Ascending aorta (tissue), 2 donors: ENCODE results near the gene SLFNL1. TPM values are rescaled to one million over a fixed set of nuclear protein-coding genes. Genes with fewer than 3 reads are reported as not detected.

Source experiments
- DNase-seq, 2 donors: peaks; one replicate each; pipeline ENCODE4 v3.0.0-alpha.2; 2019; ENCODE audit warnings: low spot score in 2 of 2
- H3K27ac ChIP-seq, 2 donors: fragments of 200-600 bp; sonication (generic); one replicate each; pipeline ENCODE4 v1.5.1; 2016 to 2017; ENCODE audit warnings: mild to moderate bottlenecking in 1 of 2
- H3K27me3 ChIP-seq: fragments of 200-600 bp; sonication (generic); one replicate; pipeline ENCODE4 v1.5.1; 2017
- H3K36me3 ChIP-seq, 2 donors: fragments of 200-600 bp; sonication (generic); one replicate each; pipeline ENCODE4 v1.5.1; 2016
- H3K4me1 ChIP-seq, 2 donors: fragments of 200-600 bp; sonication (generic); one replicate each; pipeline ENCODE4 v1.5.1; 2016 to 2017; ENCODE audit warnings: mild to moderate bottlenecking in 1 of 2
- H3K4me3 ChIP-seq, 2 donors: fragments of 200-600 bp; sonication (generic); one replicate each; pipeline ENCODE4 v1.5.1; 2016 to 2017; ENCODE audit warnings: mild to moderate bottlenecking in 1 of 2
- H3K9me3 ChIP-seq, 2 donors: fragments of 200-600 bp; sonication (generic); one replicate each; pipeline ENCODE4 v1.5.1; 2016
- intact Hi-C: fragments of 100-400 bp; cut with DNase I; formaldehyde crosslinking; loops from one replicate; pipeline ENCODE4 v1.15.1; 2023
- total RNA-seq: library from RNA; depleted of rRNA; stranded (reverse); fragments of >200 nt; gene quantifications from one replicate; pipeline ENCODE4 v1.1.0, GENCODE V29; 2016
- TF ChIP-seq, protein P1 (sequence below), 3 experiments: fragments of 200-600 bp in 2 of 3; fragments of 450-650 bp in 1 of 3; sonication (generic) in 2 of 3; IDR thresholded peaks; one replicate each; pipeline ENCODE4 v1.5.1; 2016 to 2019; ENCODE audit warnings: antibody characterized with exemption in 3 of 3, mild to moderate bottlenecking in 1 of 3, moderate library complexity in 1 of 3

Gene SLFNL1
- total RNA-seq, 1 donor from 2014 or later, result not detected

DNA sequence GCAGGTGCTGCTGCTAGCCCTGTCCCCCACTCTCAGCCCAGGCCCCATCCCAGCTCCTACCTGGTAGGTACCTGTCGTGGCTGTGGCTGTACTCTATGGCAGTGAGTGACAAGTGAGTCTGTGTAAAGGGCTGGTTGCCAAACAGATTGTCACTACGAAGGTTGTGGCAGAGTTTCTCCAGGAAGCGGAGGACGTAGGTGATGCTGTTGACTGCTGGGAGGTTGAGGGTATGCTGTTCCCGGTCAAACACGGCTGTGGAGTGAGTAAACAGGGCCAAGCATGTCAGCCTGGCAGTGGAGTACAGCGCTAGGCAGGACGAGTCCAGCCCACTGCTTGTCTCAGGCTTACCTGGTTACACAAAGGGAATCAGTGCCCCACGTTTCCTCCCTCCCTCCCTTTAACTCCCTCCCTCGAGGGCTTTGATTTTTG is 24.8 kb upstream of the SLFNL1 start:
- no peak overlapping the region for H3K4me3 ChIP-seq
- peak overlapping the region; percentile 76 to 88 for H3K27ac ChIP-seq
- DNase-seq, result no peak
- no peaks in the 10 kb centered on the region for H3K9me3 ChIP-seq
- peaks cover 6 to 35% of the 10 kb centered on the region in 2 donors for H3K4me1 ChIP-seq
- no peaks in the 10 kb centered on the region for H3K27me3 ChIP-seq
- TF ChIP-seq, protein P1, sequence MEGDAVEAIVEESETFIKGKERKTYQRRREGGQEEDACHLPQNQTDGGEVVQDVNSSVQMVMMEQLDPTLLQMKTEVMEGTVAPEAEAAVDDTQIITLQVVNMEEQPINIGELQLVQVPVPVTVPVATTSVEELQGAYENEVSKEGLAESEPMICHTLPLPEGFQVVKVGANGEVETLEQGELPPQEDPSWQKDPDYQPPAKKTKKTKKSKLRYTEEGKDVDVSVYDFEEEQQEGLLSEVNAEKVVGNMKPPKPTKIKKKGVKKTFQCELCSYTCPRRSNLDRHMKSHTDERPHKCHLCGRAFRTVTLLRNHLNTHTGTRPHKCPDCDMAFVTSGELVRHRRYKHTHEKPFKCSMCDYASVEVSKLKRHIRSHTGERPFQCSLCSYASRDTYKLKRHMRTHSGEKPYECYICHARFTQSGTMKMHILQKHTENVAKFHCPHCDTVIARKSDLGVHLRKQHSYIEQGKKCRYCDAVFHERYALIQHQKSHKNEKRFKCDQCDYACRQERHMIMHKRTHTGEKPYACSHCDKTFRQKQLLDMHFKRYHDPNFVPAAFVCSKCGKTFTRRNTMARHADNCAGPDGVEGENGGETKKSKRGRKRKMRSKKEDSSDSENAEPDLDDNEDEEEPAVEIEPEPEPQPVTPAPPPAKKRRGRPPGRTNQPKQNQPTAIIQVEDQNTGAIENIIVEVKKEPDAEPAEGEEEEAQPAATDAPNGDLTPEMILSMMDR (IDR thresholded peaks at IDR 0.05), result no peak
- H3K36me3 ChIP-seq, result peaks cover 2 to 25% of the 10 kb centered on the region in 2 donors
- intact Hi-C loops, result loop anchor here (2.0 to 10.0 kb wide), 3 partner anchors 64 to 318 kb away; partner anchors contain the start of gene FOXO6

DNA sequence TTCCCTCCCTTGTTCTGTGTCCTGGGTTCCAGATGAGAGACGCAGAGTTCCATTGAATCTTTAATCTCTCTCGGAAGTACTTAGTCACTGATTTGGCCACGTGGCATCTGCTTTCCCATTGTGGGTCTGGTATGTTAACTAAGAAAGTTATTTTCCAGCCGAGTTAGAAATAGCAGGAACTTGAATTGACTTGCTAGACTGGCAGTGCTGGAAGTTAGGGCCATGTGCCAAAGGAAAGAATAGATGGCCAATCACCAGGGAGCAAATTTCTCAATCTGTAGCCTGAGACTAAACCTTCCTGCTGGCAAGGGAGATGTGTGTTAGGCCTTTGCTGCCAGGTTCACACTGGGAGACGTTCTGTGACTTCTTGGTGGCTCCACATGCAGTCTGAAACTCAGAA is 24.2 kb upstream of the SLFNL1 start:
- TF ChIP-seq, protein P1 (IDR thresholded peaks at IDR 0.05), result no peak
- peaks cover 6 to 35% of the 10 kb centered on the region in 2 donors for H3K4me1 ChIP-seq
- no peaks in the 10 kb centered on the region for H3K9me3 ChIP-seq
- H3K36me3 ChIP-seq, result peaks cover 2 to 25% of the 10 kb centered on the region in 2 donors
- peak overlapping the region; percentile 76 to 88 for H3K27ac ChIP-seq
- H3K27me3 ChIP-seq, result no peaks in the 10 kb centered on the region
- DNase-seq, result peak; percentile 57 to 94
- H3K4me3 ChIP-seq, result no peak overlapping the region
- intact Hi-C loops, result loop anchor here (2.0 to 10.0 kb wide), 5 partner anchors 55 to 319 kb away; partner anchors contain the start of gene FOXO6

DNA sequence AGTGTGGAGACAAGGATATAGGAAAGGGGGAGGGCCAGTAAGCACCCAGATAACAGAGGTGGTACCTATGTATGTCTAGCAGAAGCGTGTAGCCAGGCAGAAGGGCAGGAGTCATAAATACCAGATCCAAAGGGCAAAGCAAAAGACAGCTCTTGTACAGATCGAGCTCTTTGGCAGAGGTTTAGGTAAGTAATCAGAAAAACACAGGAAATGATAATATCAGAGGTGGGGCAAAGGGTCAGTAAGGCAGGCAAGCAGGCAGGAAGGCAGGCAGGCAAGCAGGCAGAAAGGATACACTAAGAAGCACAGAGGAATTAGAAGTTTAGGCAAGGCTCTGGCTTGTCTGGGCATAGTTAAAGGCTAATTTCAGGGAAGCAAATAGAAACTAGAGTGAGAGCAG is 22.7 kb upstream of the SLFNL1 start:
- intact Hi-C loops, result loop anchor here (2.0 to 10.0 kb wide), 3 partner anchors 57 to 321 kb away; partner anchors contain the start of gene FOXO6
- DNase-seq, result no peak
- H3K36me3 ChIP-seq, result peaks cover 10 to 28% of the 10 kb centered on the region in 2 donors
- peaks cover 6 to 35% of the 10 kb centered on the region in 2 donors for H3K4me1 ChIP-seq
- peak overlapping the region; percentile 76 to 88 for H3K27ac ChIP-seq
- no peaks in the 10 kb centered on the region for H3K9me3 ChIP-seq
- no peaks in the 10 kb centered on the region for H3K27me3 ChIP-seq
- TF ChIP-seq, protein P1 (IDR thresholded peaks at IDR 0.05), result no peak
- H3K4me3 ChIP-seq, result no peak overlapping the region

DNA sequence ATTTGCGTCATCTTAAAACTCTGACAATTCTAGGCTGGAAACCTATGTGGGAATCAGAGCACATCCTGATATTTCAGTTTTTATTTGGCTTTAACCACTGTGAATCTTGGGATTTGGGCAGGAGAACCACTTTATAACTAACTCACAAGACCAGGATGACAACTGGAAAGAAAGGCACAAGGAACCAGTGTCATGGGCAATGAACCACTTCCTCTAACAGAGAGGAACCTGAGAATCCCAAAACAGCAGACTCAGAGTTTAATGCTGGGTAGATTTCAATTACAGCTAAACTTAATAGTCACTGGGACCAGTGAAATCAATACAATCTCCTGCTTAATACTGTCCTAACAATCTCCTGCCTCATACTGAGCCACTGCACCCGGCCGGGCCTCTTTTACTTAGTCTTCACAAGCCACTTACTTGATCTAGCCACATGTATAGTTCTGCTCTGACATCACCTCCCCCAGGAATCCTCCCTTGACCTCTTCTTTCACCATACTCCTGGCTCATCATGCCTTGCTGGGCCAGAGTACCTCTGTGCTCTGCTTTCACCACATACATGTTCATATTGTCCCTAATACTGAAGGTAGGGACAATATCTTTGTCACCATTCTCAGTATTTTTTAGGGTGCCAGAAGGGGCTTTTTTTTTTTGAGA is 20.2 kb upstream of the SLFNL1 start:
- intact Hi-C loops, result loop anchor here (10.0 kb wide), 1 partner anchor 323 kb away; the partner anchor contains the start of gene FOXO6
- Histone ChIP-seq H3K4me1 (peaks cover 6 to 25% of the 10 kb centered on the region in 2 donors), H3K27me3 (no peaks in the 10 kb centered on the region), H3K9me3 (no peaks in the 10 kb centered on the region), H3K36me3 (peaks cover 16 to 38% of the 10 kb centered on the region in 2 donors), H3K4me3 (no peak overlapping the region), H3K27ac (no peak overlapping the region)
- TF ChIP-seq, protein P1 (IDR thresholded peaks at IDR 0.05), result no peak
- no peak for DNase-seq

DNA sequence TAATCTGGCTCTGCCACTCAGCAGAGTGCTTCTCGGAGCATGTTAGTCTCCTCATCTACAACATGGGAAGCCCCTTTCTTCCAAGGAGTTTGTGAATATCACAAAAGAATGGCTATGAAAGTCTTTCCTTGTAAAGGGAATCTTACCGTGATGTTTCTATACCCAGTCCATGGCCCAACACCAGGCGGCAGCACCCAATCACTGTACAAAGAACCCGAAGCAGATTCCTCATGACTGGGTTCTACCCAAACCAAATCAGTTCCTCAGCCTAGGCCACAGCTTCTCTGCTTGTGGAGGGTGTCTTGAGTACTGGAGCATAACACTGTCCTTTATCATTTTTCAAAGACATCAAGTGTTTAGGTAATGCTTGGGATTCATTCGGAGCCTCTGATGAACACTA is 16.6 kb upstream of the SLFNL1 start:
- H3K36me3 ChIP-seq, result peaks cover 31 to 72% of the 10 kb centered on the region in 2 donors
- H3K27ac ChIP-seq, result no peak overlapping the region
- no peak overlapping the region for H3K4me3 ChIP-seq
- TF ChIP-seq, protein P1 (IDR thresholded peaks at IDR 0.05), result peak in 1 of 3 experiments; percentile 26
- no peak for DNase-seq
- intact Hi-C loops, result no loop called here
- no peaks in the 10 kb centered on the region for H3K27me3 ChIP-seq
- no peaks in the 10 kb centered on the region for H3K4me1 ChIP-seq
- H3K9me3 ChIP-seq, result no peaks in the 10 kb centered on the region
